Gastroesophageal sphincter (tissue), 4 donors: ENCODE results near the gene NDUFAB1. TPM values are rescaled to one million over a fixed set of nuclear protein-coding genes. Genes with fewer than 3 reads are reported as not detected.

Source experiments
- ATAC-seq: fragments of 150-250 bp; one replicate; pipeline ENCODE4 v1.9.1; 2016; ENCODE audit warnings: mild to moderate bottlenecking, moderate library complexity
- H3K27ac ChIP-seq, 4 donors: fragments of 200-600 bp; sonication (generic) in 3 of 4; 1 replicate in 3 of 4; 2 replicates in 1 of 4; pipeline ENCODE4 v1.5.1; 2016 to 2019
- H3K27me3 ChIP-seq: fragments of 200-600 bp; sonication (generic); one replicate; pipeline ENCODE4 v1.5.1; 2019
- H3K36me3 ChIP-seq, 2 donors: fragments of 200-600 bp; sonication (generic); one replicate each; pipeline ENCODE4 v1.5.1; 2019; ENCODE audit warnings: control low read depth in 1 of 2
- H3K4me1 ChIP-seq, 3 donors: fragments of 200-600 bp; sonication (generic); 1 replicate in 2 of 3; 2 replicates in 1 of 3; pipeline ENCODE4 v1.5.1; 2016 to 2019; ENCODE audit warnings: control low read depth in 2 of 3
- H3K4me3 ChIP-seq, 2 donors: fragments of 200-600 bp; sonication (generic); one replicate each; pipeline ENCODE4 v1.5.1; 2019; ENCODE audit warnings: mild to moderate bottlenecking in 1 of 2, moderate library complexity in 1 of 2
- H3K9me3 ChIP-seq, 3 donors: fragments of 200-600 bp; sonication (generic); one replicate each; pipeline ENCODE4 v1.5.1; 2017 to 2019; ENCODE audit warnings: control low read depth in 2 of 3
- CTCF ChIP-seq, 4 experiments: fragments of 200-600 bp in 2 of 4; fragments of 450-650 bp in 2 of 4; sonication (generic) in 1 of 4; IDR thresholded peaks; one replicate each; pipeline ENCODE4 v1.5.1; 2017 to 2019; ENCODE audit warnings: antibody characterized with exemption in 4 of 4, mild to moderate bottlenecking in 2 of 4, moderate library complexity in 2 of 4
- EP300 ChIP-seq: sonication (generic); formaldehyde crosslinking; IDR thresholded peaks from one replicate; pipeline ENCODE4 v1.6.1; 2017; ENCODE audit warnings: antibody characterized with exemption, mild to moderate bottlenecking
- POLR2A ChIP-seq, 2 donors: fragments of 450-650 bp; IDR thresholded peaks; one replicate each; pipeline ENCODE4 v1.6.1; 2017; ENCODE audit warnings: antibody characterized with exemption in 2 of 2, mild to moderate bottlenecking in 2 of 2, moderate library complexity in 1 of 2
- POLR2AphosphoS5 ChIP-seq: sonication (generic); formaldehyde crosslinking; IDR thresholded peaks from one replicate; pipeline ENCODE4 v1.6.1; 2017; ENCODE audit warnings: antibody characterized with exemption
- WGBS, 2 donors: methylation state at CpG; one replicate each; pipeline ENCODE4 v1.1.5; 2018; ENCODE audit warnings: low coverage in 1 of 2; 5-methylcytosine and 5-hydroxymethylcytosine counted together
- total RNA-seq, 4 donors: library from RNA; depleted of rRNA; stranded (reverse); fragments of >200 nt; gene quantifications; one replicate each; pipeline ENCODE4 v1.1.0, GENCODE V29; 2016

The NDUFAB1 gene
- total RNA-seq, 4 donors from 2014 or later: 75.2 to 106 (median 92.4) TPM

GRCh38 chr16:23556881-23557778 is 39.0 kb downstream of the NDUFAB1 start, which contains the start of the genes EARS2 and UBFD1:
Gene EARS2 (minus strand): TSS chr16:23557350. CDS start chr16:23557343, 7 bp downstream.
Gene UBFD1 (plus strand): TSS chr16:23557727. CDS start chr16:23557743, 16 bp downstream.
- Histone ChIP-seq H3K36me3 (peaks cover 0 to 41% of the 10 kb centered on the region in 2 donors), H3K27ac (peak within 1 kb of the TSS; percentile 81 to 96 (median 92)), H3K9me3 (no peaks in the 10 kb centered on the region), H3K4me3 (peak within 1 kb of the TSS; percentile 91 to 99), H3K27me3 (no peaks in the 10 kb centered on the region), H3K4me1 (peaks cover 6 to 45% (median 16%) of the 10 kb centered on the region in 3 donors)
- WGBS, 2 donors: 7 to 30% methylated on average over 2 to 14 of the region's 65 CpGs
- TF ChIP-seq EP300 (no peak), CTCF (IDR thresholded peaks at IDR 0.05) (peak in 3 of 4 experiments; percentile 93 to 99 (median 95)), POLR2A (IDR thresholded peaks at IDR 0.05) (peak; percentile 22 to 38), POLR2AphosphoS5 (peak; percentile 70)
- peak; percentile 97 for ATAC-seq

GRCh38 chr16:23554536-23554935 is 41.6 kb downstream of the NDUFAB1 start:
- H3K36me3 ChIP-seq: peaks cover 0 to 42% of the 10 kb centered on the region in 2 donors
- WGBS, 2 donors: 80 to 100% methylated on average over 1 to 2 of the region's 3 CpGs
- no peak for TF ChIP-seq EP300
- TF ChIP-seq POLR2A (IDR thresholded peaks at IDR 0.05): no peak
- no peak for TF ChIP-seq CTCF (IDR thresholded peaks at IDR 0.05)
- no peak for TF ChIP-seq POLR2AphosphoS5
- no peak overlapping the region for H3K4me3 ChIP-seq
- no peak for ATAC-seq
- no peaks in the 10 kb centered on the region for H3K9me3 ChIP-seq
- no peaks in the 10 kb centered on the region for H3K27me3 ChIP-seq
- H3K27ac ChIP-seq: no peak overlapping the region
- peaks cover 6 to 27% (median 16%) of the 10 kb centered on the region in 3 donors for H3K4me1 ChIP-seq

GRCh38 chr16:23552161-23552560 is 44.0 kb downstream of the NDUFAB1 start:
- H3K36me3 ChIP-seq: peaks cover 0 to 61% of the 10 kb centered on the region in 2 donors
- peaks cover 0 to 11% (median 3%) of the 10 kb centered on the region in 3 donors for H3K4me1 ChIP-seq
- 80 to 95% methylated on average over 2 of the region's 6 CpGs for WGBS, 2 donors
- H3K9me3 ChIP-seq: no peaks in the 10 kb centered on the region
- no peak overlapping the region for H3K4me3 ChIP-seq
- no peak for TF ChIP-seq POLR2AphosphoS5
- TF ChIP-seq EP300: no peak
- no peak for TF ChIP-seq CTCF (IDR thresholded peaks at IDR 0.05)
- TF ChIP-seq POLR2A (IDR thresholded peaks at IDR 0.05): no peak
- ATAC-seq: no peak
- no peaks in the 10 kb centered on the region for H3K27me3 ChIP-seq
- H3K27ac ChIP-seq: no peak overlapping the region

- no peak overlapping the region for H3K27ac ChIP-seq
- H3K27me3 ChIP-seq: no peaks in the 10 kb centered on the region
- TF ChIP-seq POLR2AphosphoS5 (no peak), CTCF (IDR thresholded peaks at IDR 0.05) (no peak), POLR2A (IDR thresholded peaks at IDR 0.05) (no peak), EP300 (no peak)
- H3K9me3 ChIP-seq: no peaks in the 10 kb centered on the region
- H3K36me3 ChIP-seq: peaks cover 0 to 83% of the 10 kb centered on the region in 2 donors
- no peak overlapping the region for H3K4me3 ChIP-seq
- H3K4me1 ChIP-seq: no peaks in the 10 kb centered on the region
- WGBS, 2 donors: 90 to 100% methylated on average over 3 to 5 of the region's 5 CpGs
- ATAC-seq: no peak
Observed at GRCh38 chr16:23549938-23550337, 46.2 kb downstream of the NDUFAB1 start.
